Left lung (tissue), 10 donors: ENCODE results near the gene L1CAM. TPM values are rescaled to one million over a fixed set of nuclear protein-coding genes. Genes with fewer than 3 reads are reported as not detected.

ENCODE experiments used
- ATAC-seq: fragments of 200-7000 bp; cut with Tn5 transposase; one replicate; pipeline ENCODE4 v1.9.1; 2020; ENCODE audit warnings: moderate library complexity
- DNase-seq, 4 donors: peaks; one replicate each; pipeline ENCODE4 v3.0.0-alpha.2; 2013 to 2020
- H3K27ac ChIP-seq, 2 donors: fragments of 200-600 bp; sonication (generic) in 1 of 2; one replicate each; pipeline versions ENCODE4 v1.5.0 to v1.8.0; 2020 to 2021
- H3K27me3 ChIP-seq, 2 donors: fragments of 200-600 bp; sonication (generic) in 1 of 2; one replicate each; pipeline versions ENCODE4 v1.5.0 to v1.8.0; 2020 to 2021
- H3K36me3 ChIP-seq, 2 donors: fragments of 200-600 bp; sonication (generic) in 1 of 2; one replicate each; pipeline versions ENCODE4 v1.5.0 to v1.8.0; 2020 to 2021
- H3K4me1 ChIP-seq, 2 donors: fragments of 200-600 bp; one replicate each; pipeline ENCODE4 v1.8.0; 2021
- H3K4me3 ChIP-seq, 2 donors: fragments of 200-600 bp; sonication (generic) in 1 of 2; one replicate each; pipeline versions ENCODE4 v1.5.0 to v1.8.0; 2020 to 2021; ENCODE audit warnings: mild to moderate bottlenecking in 1 of 2
- H3K9me3 ChIP-seq, 2 donors: fragments of 200-600 bp; sonication (generic) in 1 of 2; one replicate each; pipeline versions ENCODE4 v1.5.0 to v1.8.0; 2020 to 2021
- CTCF ChIP-seq, 2 donors: fragments of 200-600 bp; sonication (generic) in 1 of 2; IDR thresholded peaks; one replicate each; pipeline versions ENCODE4 v1.5.0 to v1.8.0; 2021; ENCODE audit warnings: antibody characterized with exemption in 2 of 2
- intact Hi-C, 2 donors: fragments of 100-400 bp; cut with DNase I; formaldehyde crosslinking; loops; one replicate each; pipeline versions ENCODE4 v1.11.2 to v1.14.2; 2022
- polyA plus RNA-seq, 6 donors: library from polyadenylated mRNA; unstranded; fragments of 120-200 nt; gene quantifications; one replicate each; pipeline ENCODE4 v1.2.1, GENCODE V29; 2013; ENCODE audit not compliant: insufficient read length in 6 of 6
- total RNA-seq, 2 donors: library from RNA; stranded (reverse); fragmentation: NEBNext Ultra II Directional; extraction: Animal tissue kit (Norgen Biotek cat#: 25700); gene quantifications; one replicate each; pipeline ENCODE4 v1.2.1, GENCODE V29; 2021
- donor health status: DM: no; HTN: yes; CAD: no.
- donor health status: DM: no; HTN: no; CAD: no.

The L1CAM gene
- total and polyA plus RNA-seq, 8 donors: 0.27 to 0.86 (median 0.53) TPM

GRCh38 chrX:153870288-153870690, 15.7 kb downstream of the L1CAM start:
- ATAC-seq: no peak
- Histone ChIP-seq H3K4me1 (no peaks in the 10 kb centered on the region), H3K9me3 (no peaks in the 10 kb centered on the region), H3K4me3 (no peak overlapping the region), H3K36me3 (no peaks in the 10 kb centered on the region), H3K27me3 (peaks cover 0 to 23% of the 10 kb centered on the region in 2 donors), H3K27ac (no peak overlapping the region)
- intact Hi-C loops: no loop called here
- no peak for TF ChIP-seq CTCF (IDR thresholded peaks at IDR 0.05)
- DNase-seq: no peak

GRCh38 chrX:153869473-153870287, 16.3 kb downstream of the L1CAM start:
- Histone ChIP-seq H3K27me3 (peaks cover 0 to 23% of the 10 kb centered on the region in 2 donors), H3K4me1 (no peaks in the 10 kb centered on the region), H3K36me3 (no peaks in the 10 kb centered on the region), H3K9me3 (no peaks in the 10 kb centered on the region), H3K27ac (no peak overlapping the region), H3K4me3 (no peak overlapping the region)
- ATAC-seq (no peak), DNase-seq (no peak)
- intact Hi-C loops: no loop called here
- TF ChIP-seq CTCF (IDR thresholded peaks at IDR 0.05): no peak

GRCh38 chrX:153868576-153869472, 17.1 kb downstream of the L1CAM start:
- TF ChIP-seq CTCF (IDR thresholded peaks at IDR 0.05): no peak
- ATAC-seq (no peak), DNase-seq (no peak)
- H3K36me3 ChIP-seq: no peaks in the 10 kb centered on the region
- no peak overlapping the region for H3K4me3 ChIP-seq
- no peaks in the 10 kb centered on the region for H3K9me3 ChIP-seq
- no peaks in the 10 kb centered on the region for H3K4me1 ChIP-seq
- H3K27ac ChIP-seq: no peak overlapping the region
- peaks cover 0 to 26% of the 10 kb centered on the region in 2 donors for H3K27me3 ChIP-seq
- intact Hi-C loops: no loop called here

GRCh38 chrX:153867671-153868070, 18.3 kb downstream of the L1CAM start:
- DNase-seq: peak in 1 of 4 donors; percentile 13
- Histone ChIP-seq H3K4me3 (no peak overlapping the region), H3K27me3 (peaks cover 0 to 29% of the 10 kb centered on the region in 2 donors), H3K36me3 (no peaks in the 10 kb centered on the region), H3K9me3 (no peaks in the 10 kb centered on the region), H3K4me1 (no peaks in the 10 kb centered on the region), H3K27ac (no peak overlapping the region)
- intact Hi-C loops: no loop called here
- no peak for ATAC-seq
- TF ChIP-seq CTCF (IDR thresholded peaks at IDR 0.05): no peak

GRCh38 chrX:153867139-153867538, 18.8 kb downstream of the L1CAM start:
- ATAC-seq: no peak

More at GRCh38 chrX:153867139-153867538, 18.8 kb downstream of the L1CAM start:
- H3K27me3 ChIP-seq: peaks cover 0 to 34% of the 10 kb centered on the region in 2 donors
- no peaks in the 10 kb centered on the region for H3K9me3 ChIP-seq
- H3K4me1 ChIP-seq: no peaks in the 10 kb centered on the region
- DNase-seq: no peak
- H3K4me3 ChIP-seq: no peak overlapping the region
- H3K27ac ChIP-seq: no peak overlapping the region
- no peak for TF ChIP-seq CTCF (IDR thresholded peaks at IDR 0.05)
- intact Hi-C loops: no loop called here
- H3K36me3 ChIP-seq: no peaks in the 10 kb centered on the region
